DMS153 (cell line): ENCODE results near the gene ST7L.
"Not testable (repeated sequence)": the region's sequence is repeated elsewhere in the genome, so short reads cannot be mapped to it uniquely, and the experiment has no call there.

Experiments
- DNase-seq: peaks from one replicate; lab custom pipeline; 2025; lab: John Stamatoyannopoulos, UW

Gene ST7L, protein sequence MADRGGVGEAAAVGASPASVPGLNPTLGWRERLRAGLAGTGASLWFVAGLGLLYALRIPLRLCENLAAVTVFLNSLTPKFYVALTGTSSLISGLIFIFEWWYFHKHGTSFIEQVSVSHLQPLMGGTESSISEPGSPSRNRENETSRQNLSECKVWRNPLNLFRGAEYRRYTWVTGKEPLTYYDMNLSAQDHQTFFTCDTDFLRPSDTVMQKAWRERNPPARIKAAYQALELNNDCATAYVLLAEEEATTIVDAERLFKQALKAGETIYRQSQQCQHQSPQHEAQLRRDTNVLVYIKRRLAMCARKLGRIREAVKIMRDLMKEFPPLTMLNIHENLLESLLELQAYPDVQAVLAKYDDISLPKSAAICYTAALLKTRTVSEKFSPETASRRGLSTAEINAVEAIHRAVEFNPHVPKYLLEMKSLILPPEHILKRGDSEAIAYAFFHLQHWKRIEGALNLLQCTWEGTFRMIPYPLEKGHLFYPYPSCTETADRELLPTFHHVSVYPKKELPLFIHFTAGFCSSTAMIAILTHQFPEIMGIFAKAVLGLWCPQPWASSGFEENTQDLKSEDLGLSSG

DNA sequence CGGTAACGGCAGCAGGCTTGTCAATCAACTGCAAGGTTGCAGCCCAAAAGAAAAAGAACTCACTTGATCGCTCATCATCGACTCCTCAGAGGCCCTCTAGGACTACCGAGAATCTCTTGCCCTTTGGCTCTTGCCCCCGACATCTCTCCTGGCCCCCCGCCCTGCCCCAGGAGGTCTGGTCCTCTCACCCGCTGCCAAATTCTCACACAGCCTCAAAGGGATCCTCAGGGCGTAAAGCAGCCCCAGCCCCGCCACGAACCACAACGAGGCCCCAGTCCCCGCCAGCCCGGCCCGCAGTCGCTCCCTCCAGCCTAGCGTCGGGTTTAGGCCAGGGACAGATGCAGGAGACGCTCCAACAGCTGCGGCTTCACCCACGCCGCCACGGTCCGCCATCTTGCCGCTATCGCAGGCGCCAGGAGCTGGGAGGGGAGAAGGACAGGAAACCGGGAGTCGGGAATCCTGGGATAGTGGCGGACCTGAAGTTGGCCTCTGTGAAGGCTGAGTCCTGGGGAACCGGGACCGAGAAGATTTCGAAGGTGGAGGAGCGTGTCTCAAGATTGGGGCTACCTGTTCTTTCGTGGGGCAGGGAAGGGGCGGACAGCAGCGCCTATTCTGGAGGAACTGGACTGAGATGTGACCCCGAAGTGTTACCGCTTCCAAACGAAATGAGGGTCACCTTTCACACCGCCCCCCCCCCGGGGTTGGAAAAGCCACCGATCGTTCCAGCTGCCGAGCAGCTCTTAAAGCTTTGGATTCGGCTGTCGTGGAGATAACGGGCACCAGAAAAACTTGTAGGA lies at the start of gene ST7L:
TSS of gene ST7L (minus strand) at position 421 of the 797 bp plus-strand sequence. CDS start at position 393, 28 bp downstream.
- DNase-seq, result peak; percentile 42

DNA sequence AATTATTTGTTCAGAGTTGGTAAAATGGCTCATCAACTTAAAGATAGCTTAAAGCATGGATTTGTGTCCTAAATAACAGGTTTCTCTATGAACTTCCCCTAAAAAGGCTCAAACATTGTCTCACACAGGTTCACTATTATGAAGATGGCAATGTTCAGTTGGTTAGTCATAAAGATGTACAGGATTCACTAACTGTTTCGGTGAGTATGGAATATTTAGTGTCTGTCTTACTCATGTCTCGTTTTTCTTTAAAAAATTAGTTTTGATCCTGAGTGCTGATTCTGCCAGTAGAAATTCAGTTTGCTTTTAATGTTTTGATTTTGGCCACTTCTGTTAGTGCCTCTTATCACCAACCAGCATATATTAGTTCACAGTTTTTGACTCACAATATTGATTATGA lies 48.0 kb upstream of the ST7L start:
- DNase-seq, result no peak

GRCh38 chr1:112665857-112666256 lies 46.9 kb upstream of the ST7L start:
- no peak for DNase-seq

GRCh38 chr1:112651205-112651604 lies 32.3 kb upstream of the ST7L start:
- DNase-seq, result no peak

GRCh38 chr1:112646225-112646624 lies 27.3 kb upstream of the ST7L start:
- no peak for DNase-seq

DNA sequence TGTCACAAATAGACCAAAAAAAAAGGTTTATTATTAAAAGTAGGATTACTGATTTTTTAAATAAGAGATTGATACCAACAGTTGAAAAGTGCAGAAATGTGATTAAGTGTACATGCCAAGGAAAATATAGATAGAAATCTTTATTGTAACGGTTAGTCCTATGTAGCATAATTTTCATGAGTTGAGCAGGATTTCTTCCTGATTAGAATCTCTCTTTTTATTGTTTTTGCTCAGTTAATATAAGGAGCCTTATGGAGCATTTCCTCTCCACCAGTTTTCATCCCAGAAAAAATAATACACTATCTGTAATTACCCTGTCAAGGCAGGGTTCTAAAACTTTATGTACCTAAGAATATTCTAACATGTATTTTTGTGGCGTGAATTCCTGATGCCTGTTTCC lies 24.1 kb upstream of the ST7L start:
- DNase-seq, result no peak

DNA sequence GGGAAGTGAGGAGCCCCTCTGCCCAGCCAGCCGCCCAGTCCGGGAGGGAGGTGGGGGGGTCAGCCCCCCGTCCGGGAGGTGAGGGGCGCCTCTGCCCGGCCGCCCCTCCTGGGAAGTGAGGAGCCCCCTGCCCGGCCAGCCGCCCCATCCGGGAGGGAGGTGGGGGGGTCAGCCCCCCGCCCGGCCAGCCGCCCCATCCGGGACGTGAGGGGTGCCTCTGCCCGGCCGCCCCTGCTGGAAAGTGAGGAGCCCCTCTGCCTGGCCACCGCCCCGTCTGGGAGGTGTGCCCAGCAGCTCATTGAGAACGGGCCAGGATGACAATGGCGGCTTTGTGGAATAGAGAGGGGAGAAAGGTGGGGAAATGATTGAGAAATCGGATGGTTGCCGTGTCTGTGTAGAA lies 21.5 kb upstream of the ST7L start:
- DNase-seq, result not testable (repeated sequence)

DNA sequence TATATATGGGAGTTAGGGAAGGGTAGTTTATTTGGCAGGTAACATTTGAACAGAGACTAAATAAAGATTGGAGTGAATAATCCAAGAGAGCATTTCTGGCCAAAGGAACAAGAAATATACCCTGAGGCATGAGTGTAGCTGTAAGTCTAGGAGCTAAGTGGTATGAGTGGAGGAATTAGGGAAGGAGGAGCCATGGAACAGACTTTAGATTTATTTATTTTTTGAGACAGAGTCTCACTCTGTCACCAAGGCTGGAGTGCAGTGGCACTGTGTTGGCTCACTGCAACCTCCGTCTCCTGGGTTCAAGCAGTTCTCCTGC lies 19.1 kb upstream of the ST7L start:
- DNase-seq, result no peak

GRCh38 chr1:112637254-112638109 lies 18.5 kb upstream of the ST7L start:
- DNase-seq, result no peak

- no peak for DNase-seq
These were observed 17.8 kb upstream of the ST7L start for GRCh38 chr1:112636597-112637253.

GRCh38 chr1:112636056-112636455 lies 17.1 kb upstream of the ST7L start:
- DNase-seq, result no peak

DNA sequence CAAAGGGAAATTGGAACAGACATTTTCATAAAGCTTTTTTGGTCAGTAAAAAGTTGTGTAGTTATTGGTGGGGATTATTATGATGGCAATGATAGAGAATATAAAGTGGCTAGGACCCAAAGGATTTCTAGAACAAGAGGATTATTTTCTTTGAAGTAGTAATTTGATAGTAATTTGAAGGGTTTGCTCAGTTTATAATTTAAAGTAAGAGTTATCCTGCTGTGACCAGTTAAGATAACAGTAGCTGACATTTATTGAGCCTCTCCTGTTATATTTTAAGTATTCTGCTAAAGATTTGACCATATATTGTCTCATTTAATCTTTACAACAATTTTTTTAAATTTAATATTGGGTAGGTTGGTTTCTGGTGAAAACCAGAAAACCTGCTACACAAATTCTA lies 15.4 kb upstream of the ST7L start:
- DNase-seq, result no peak

DNA sequence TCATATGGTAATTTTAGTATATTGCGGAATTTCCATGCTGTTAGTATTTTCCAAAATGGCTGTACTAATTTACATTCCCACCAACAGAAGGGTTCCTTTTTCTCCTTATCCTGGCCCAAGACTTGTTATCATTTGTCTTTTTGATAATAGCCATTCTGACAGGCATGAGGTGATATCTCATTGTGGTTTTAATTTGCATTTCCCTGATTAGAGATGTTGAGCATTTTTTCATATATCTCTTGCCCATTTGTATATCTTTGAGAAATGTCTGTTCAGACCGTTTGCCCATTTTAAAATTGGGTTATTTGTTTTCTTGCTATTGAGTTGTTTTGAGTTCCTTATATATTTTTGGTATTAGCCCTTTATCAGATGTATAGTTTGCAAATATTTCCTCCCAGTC lies 14.7 kb upstream of the ST7L start:
- DNase-seq, result no peak

GRCh38 chr1:112629256-112629655 lies 10.3 kb upstream of the ST7L start:
- no peak for DNase-seq

- no peak for DNase-seq
These were observed 9.6 kb upstream of the ST7L start for GRCh38 chr1:112628516-112628915.

DNA sequence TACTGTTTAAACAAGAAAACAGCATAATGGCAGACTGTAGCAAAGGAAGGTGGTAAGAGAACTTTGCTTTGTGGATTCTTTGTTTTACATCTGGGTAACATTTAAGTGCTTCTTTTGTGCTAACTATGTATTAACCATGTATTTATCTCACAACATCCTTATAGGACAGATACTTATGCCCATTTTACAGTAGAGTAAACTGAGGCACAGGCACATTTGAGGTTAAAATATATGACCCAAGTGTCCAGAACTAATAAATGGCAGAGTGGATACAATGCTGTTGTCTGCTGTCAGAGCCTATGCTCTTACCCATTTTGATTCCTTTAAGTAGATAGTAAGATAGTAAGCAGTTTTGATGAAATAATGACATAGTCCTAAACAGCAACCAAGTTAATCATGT lies 7.9 kb upstream of the ST7L start:
- no peak for DNase-seq

- DNase-seq, result no peak
These were observed 7.3 kb upstream of the ST7L start for GRCh38 chr1:112626193-112626592.

- DNase-seq, result no peak
These were observed 6.8 kb upstream of the ST7L start for GRCh38 chr1:112625696-112626095.

DNA sequence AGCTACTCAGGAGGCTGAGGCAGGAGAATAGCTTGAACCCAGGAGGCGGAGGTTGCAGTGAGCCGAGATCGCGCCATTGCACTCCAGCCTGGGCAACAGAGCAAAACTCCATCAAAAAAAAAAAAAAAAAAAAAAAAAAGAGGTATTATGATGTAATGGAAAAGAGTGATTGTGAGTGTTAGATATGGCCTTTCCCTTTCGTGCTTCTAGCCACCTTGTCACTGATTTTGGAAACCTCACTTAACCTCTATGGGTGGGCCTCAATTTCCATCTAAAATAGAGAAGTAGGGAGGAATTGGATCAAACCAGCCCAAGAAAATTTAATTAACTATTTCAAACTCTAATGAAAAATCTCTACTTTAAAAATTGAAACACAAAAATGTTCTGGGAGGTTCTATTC lies 5.6 kb upstream of the ST7L start:
- DNase-seq, result not testable (repeated sequence)

DNA sequence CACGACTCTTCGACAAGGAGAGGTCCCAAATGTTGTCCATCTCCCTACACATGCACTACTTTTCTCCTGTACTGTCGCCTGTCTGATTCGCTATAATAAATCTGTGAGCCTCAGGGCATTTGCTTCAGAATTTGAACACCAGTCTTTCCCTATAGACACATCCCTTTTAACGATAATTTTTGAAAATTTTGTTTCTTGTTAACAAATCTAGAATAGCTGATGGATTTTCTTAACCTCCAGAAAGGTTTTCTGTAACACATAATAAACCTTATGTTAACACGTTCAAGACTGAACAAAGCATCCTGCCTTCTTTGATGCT lies 1.4 kb upstream of the ST7L start:
- no peak for DNase-seq

- peak; percentile 83 for DNase-seq
These were observed 806 bp upstream of the ST7L start, which contains the start of gene CAPZA1 for GRCh38 chr1:112619518-112620376. TSS of gene CAPZA1 (plus strand) at chr1:112619832. CDS start at chr1:112619845, 13 bp downstream.
